Vagina (tissue), 2 donors: ENCODE results near the gene PPT2. TPM values are rescaled to one million over a fixed set of nuclear protein-coding genes. Genes with fewer than 3 reads are reported as not detected.

Experiments used
- DNase-seq, 2 donors: peaks; one replicate each; pipeline ENCODE4 v3.0.0-alpha.2; 2017; ENCODE audit errors: extremely low spot score in 2 of 2
- H3K27ac ChIP-seq: fragments of 200-600 bp; sonication (generic); one replicate; pipeline ENCODE4 v1.5.1; 2019
- H3K27me3 ChIP-seq: fragments of 200-600 bp; sonication (generic); one replicate; pipeline ENCODE4 v1.5.1; 2019
- H3K36me3 ChIP-seq, 2 donors: fragments of 200-600 bp; sonication (generic); one replicate each; pipeline ENCODE4 v1.5.1; 2017 to 2019
- H3K4me1 ChIP-seq: fragments of 200-600 bp; sonication (generic); one replicate; pipeline ENCODE4 v1.5.1; 2019
- H3K4me3 ChIP-seq, 2 donors: fragments of 200-600 bp; sonication (generic); 1 replicate in 1 of 2; 2 replicates in 1 of 2; pipeline ENCODE4 v1.5.1; 2016 to 2019
- H3K9me3 ChIP-seq: fragments of 200-600 bp; sonication (generic); one replicate; pipeline ENCODE4 v1.5.1; 2019
- POLR2A ChIP-seq, 2 donors: fragments of 450-650 bp; IDR thresholded peaks; one replicate each; pipeline ENCODE4 v1.6.1; 2017; ENCODE audit warnings: antibody characterized with exemption in 2 of 2, mild to moderate bottlenecking in 2 of 2, moderate library complexity in 2 of 2
- POLR2AphosphoS5 ChIP-seq, 2 donors: sonication (generic); formaldehyde crosslinking; IDR thresholded peaks; one replicate each; pipeline ENCODE4 v1.9.0; 2017; ENCODE audit warnings: antibody characterized with exemption in 2 of 2, mild to moderate bottlenecking in 2 of 2, low read depth in 1 of 2; ENCODE audit not compliant: insufficient read depth in 1 of 2
- intact Hi-C: fragments of 100-400 bp; cut with DNase I; formaldehyde crosslinking; loops from one replicate; pipeline ENCODE4 v1.15.1; 2023
- total RNA-seq: library from RNA; depleted of rRNA; stranded (reverse); fragments of >200 nt; gene quantifications from one replicate; pipeline ENCODE4 v1.2.3, GENCODE V29; 2016
- TF ChIP-seq, protein P1 (sequence below), 3 experiments: fragments of 450-650 bp in 2 of 3; fragments of 200-600 bp in 1 of 3; sonication (generic) in 1 of 3; IDR thresholded peaks; one replicate each; pipeline ENCODE4 v1.5.1; 2017 to 2019; ENCODE audit warnings: antibody characterized with exemption in 3 of 3, mild to moderate bottlenecking in 2 of 3, moderate library complexity in 2 of 3

The PPT2 gene
- total RNA-seq, 1 donor from 2014 or later = 31.9 TPM

DNA sequence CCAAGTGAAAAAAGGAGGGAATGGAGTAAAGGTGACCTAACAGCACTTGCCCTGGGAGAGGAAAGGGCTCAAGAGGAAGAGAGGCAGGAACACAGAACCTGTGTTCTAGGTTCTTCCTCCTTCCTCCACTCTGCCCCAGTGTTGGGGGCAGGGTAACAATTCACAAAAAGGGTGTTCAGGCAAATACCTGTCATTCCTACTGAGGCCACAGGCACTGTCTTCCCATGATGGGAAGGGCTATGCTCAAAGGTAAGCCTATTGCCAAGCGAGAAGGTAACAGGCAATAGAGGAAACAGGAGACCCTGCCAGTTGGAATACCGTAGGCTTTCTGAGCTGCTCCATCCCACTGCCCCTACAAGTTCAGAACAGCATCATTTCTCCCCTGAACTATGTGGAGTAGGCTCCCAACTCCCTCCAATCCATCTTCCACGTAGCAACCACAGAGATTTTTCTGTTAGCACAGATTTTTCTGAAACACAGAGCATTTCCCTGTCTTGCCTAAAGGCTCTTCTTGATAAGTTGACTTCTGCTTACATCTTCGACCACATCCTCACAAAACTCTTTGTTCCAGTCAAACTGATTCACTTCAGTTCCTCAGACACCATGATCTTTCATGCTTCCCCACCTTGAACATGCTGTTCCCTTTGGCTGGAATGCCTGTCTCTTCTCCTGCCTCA lies 19.2 kb downstream of the PPT2 start:
- Histone ChIP-seq H3K9me3 (no peaks in the 10 kb centered on the region), H3K27me3 (no peaks in the 10 kb centered on the region), H3K36me3 (peaks cover 0 to 25% of the 10 kb centered on the region in 2 donors), H3K4me1 (peaks cover 29% of the 10 kb centered on the region), H3K27ac (no peak overlapping the region), H3K4me3 (no peak overlapping the region)
- no peak for DNase-seq
- intact Hi-C loops = loop anchor here (10.0 kb wide), 1 partner anchor 48 kb away; the partner anchor contains the start of gene ATF6B
- TF ChIP-seq POLR2A (IDR thresholded peaks at IDR 0.05) = no peak
- TF ChIP-seq, protein P1, sequence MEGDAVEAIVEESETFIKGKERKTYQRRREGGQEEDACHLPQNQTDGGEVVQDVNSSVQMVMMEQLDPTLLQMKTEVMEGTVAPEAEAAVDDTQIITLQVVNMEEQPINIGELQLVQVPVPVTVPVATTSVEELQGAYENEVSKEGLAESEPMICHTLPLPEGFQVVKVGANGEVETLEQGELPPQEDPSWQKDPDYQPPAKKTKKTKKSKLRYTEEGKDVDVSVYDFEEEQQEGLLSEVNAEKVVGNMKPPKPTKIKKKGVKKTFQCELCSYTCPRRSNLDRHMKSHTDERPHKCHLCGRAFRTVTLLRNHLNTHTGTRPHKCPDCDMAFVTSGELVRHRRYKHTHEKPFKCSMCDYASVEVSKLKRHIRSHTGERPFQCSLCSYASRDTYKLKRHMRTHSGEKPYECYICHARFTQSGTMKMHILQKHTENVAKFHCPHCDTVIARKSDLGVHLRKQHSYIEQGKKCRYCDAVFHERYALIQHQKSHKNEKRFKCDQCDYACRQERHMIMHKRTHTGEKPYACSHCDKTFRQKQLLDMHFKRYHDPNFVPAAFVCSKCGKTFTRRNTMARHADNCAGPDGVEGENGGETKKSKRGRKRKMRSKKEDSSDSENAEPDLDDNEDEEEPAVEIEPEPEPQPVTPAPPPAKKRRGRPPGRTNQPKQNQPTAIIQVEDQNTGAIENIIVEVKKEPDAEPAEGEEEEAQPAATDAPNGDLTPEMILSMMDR (IDR thresholded peaks at IDR 0.05) = no peak
- no peak for TF ChIP-seq POLR2AphosphoS5 (IDR thresholded peaks at IDR 0.05; ENCODE audit: insufficient read depth in 1 of 2, low read depth in 1 of 2)

DNA sequence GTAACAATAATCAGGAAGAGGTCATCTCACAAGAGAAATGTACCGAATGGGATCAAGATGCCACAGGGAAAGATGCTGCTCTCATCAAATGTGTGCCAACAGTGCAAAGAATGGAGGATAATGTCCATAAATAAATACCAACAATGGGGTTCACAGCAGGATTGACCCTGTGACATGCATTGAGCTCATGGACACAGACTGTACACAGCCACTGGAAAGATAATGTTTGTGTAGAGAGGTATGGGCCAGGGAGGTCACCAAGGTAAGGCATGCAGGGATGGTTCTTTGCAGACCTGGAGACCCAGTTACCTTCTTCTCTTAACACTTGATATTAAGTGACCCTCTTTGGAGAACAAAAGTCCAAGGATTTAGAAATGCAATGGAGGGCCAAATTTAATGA lies 20.5 kb downstream of the PPT2 start:
- Histone ChIP-seq H3K9me3 (no peaks in the 10 kb centered on the region), H3K27me3 (no peaks in the 10 kb centered on the region), H3K4me1 (peaks cover 38% of the 10 kb centered on the region), H3K27ac (no peak overlapping the region), H3K4me3 (no peak overlapping the region), H3K36me3 (peaks cover 0 to 18% of the 10 kb centered on the region in 2 donors)
- TF ChIP-seq POLR2A (IDR thresholded peaks at IDR 0.05) = no peak
- TF ChIP-seq, protein P1 (IDR thresholded peaks at IDR 0.05) = no peak
- TF ChIP-seq POLR2AphosphoS5 (IDR thresholded peaks at IDR 0.05; ENCODE audit: insufficient read depth in 1 of 2, low read depth in 1 of 2) = no peak
- intact Hi-C loops = loop anchor here (10.0 kb wide), 1 partner anchor 50 kb away; the partner anchor contains the start of gene ATF6B
- DNase-seq = no peak

DNA sequence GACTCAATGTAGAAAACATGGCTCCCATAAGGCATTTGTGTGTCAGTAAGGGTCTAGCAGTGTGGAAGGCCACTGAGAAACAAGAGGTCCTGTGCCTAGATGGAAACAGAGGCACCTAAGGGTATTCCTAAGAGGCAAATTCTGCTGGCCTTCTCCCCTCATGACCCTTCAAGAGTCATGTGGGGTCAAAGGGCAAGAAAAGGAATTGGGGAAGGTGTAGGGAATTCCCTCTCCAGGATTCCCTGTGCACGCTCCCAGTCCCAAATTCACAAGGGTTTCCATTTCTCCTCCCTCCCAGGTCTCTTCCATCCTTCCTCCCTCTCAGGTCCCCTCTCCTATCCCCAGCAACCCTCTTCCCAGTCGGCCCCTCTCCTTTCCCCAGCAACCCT lies 21.4 kb downstream of the PPT2 start:
- peaks cover 0 to 14% of the 10 kb centered on the region in 2 donors for H3K36me3 ChIP-seq
- peaks cover 45% of the 10 kb centered on the region for H3K4me1 ChIP-seq
- intact Hi-C loops = loop anchor here (10.0 kb wide), 1 partner anchor 51 kb away; the partner anchor contains the start of gene ATF6B
- peak overlapping the region; percentile 95 for H3K27ac ChIP-seq
- peak overlapping the region; percentile 81 to 93 for H3K4me3 ChIP-seq
- no peaks in the 10 kb centered on the region for H3K9me3 ChIP-seq
- no peak for DNase-seq
- no peak for TF ChIP-seq POLR2AphosphoS5 (IDR thresholded peaks at IDR 0.05; ENCODE audit: insufficient read depth in 1 of 2, low read depth in 1 of 2)
- TF ChIP-seq POLR2A (IDR thresholded peaks at IDR 0.05) = no peak
- TF ChIP-seq, protein P1 (IDR thresholded peaks at IDR 0.05) = no peak
- no peaks in the 10 kb centered on the region for H3K27me3 ChIP-seq

- peak; percentile 39 to 63 for TF ChIP-seq POLR2A (IDR thresholded peaks at IDR 0.05)
- TF ChIP-seq POLR2AphosphoS5 (IDR thresholded peaks at IDR 0.05; ENCODE audit: insufficient read depth in 1 of 2, low read depth in 1 of 2) = peak; percentile 86 to 94
- TF ChIP-seq, protein P1 (IDR thresholded peaks at IDR 0.05) = no peak
- H3K9me3 ChIP-seq = no peaks in the 10 kb centered on the region
- intact Hi-C loops = loop anchor here (10.0 kb wide), 1 partner anchor 51 kb away; the partner anchor contains the start of gene ATF6B
- peak within 1 kb of the TSS; percentile 81 to 93 for H3K4me3 ChIP-seq
- no peaks in the 10 kb centered on the region for H3K27me3 ChIP-seq
- DNase-seq = peak in 1 of 2 donors; percentile 98
- peak within 1 kb of the TSS; percentile 95 for H3K27ac ChIP-seq
- H3K36me3 ChIP-seq = peaks cover 0 to 13% of the 10 kb centered on the region in 2 donors
- H3K4me1 ChIP-seq = peaks cover 45% of the 10 kb centered on the region
Observed at GRCh38 chr6:32175711-32176475, 22.0 kb downstream of the PPT2 start, which contains the start of gene AGPAT1. Gene AGPAT1 (minus strand): TSS chr6:32176084. CDS start chr6:32171496, 4,588 bp downstream.
